Keratinocyte (primary cell): ENCODE data around the gene DPP7. TPM values are rescaled to one million over a fixed set of nuclear protein-coding genes. Genes with fewer than 3 reads are reported as not detected.

Source experiments
- DNase-seq: peaks from one replicate; pipeline ENCODE4 v3.0.0-alpha.2; 2011; ENCODE audit warnings: low read depth, missing footprints, low spot score
- FAIRE-seq: peaks from 2 replicates; lab custom pipeline; 2011; peaks lifted over from hg19 to GRCh38; lab: Jason Lieb, UNC
- H2AFZ ChIP-seq: 2 replicates; pipeline ENCODE4 v1.6.0; 2012; ENCODE audit warnings: low read length, control low read depth, inconsistent platforms; ENCODE audit not compliant: control insufficient read depth
- H3K27ac ChIP-seq: 2 replicates; pipeline ENCODE4 v1.5.1; 2011; ENCODE audit warnings: low read length; ENCODE audit not compliant: control insufficient read depth, insufficient read depth
- H3K27me3 ChIP-seq: 3 replicates; pipeline ENCODE4 v1.6.0; 2011; ENCODE audit warnings: low read length; ENCODE audit not compliant: control insufficient read depth, insufficient read depth; ENCODE audit errors: extremely low read depth
- H3K36me3 ChIP-seq, 2 experiments: 2 replicates in 1 of 2; 3 replicates in 1 of 2; pipeline ENCODE4 v1.5.1; 2011; ENCODE audit warnings: low read length in 2 of 2, mild to moderate bottlenecking in 1 of 2; ENCODE audit not compliant: control insufficient read depth in 2 of 2, insufficient read depth in 2 of 2; ENCODE audit errors: extremely low read depth in 1 of 2
- H3K4me1 ChIP-seq: 3 replicates; pipeline ENCODE4 v1.5.1; 2011; ENCODE audit warnings: low read length; ENCODE audit not compliant: control insufficient read depth, insufficient read depth; ENCODE audit errors: extremely low read depth
- H3K4me2 ChIP-seq: 3 replicates; pipeline ENCODE4 v1.6.0; 2011; ENCODE audit warnings: low read depth, low read length; ENCODE audit not compliant: control insufficient read depth, insufficient read depth; ENCODE audit errors: extremely low read depth
- H3K4me3 ChIP-seq, 3 experiments: fragments of 200-600 bp in 1 of 3; sonication (generic) in 1 of 3; 2 replicates in 2 of 3; 3 replicates in 1 of 3; pipeline ENCODE4 v1.5.1; 2011 to 2016; ENCODE audit warnings: low read length in 3 of 3, mild to moderate bottlenecking in 3 of 3, control low read depth in 2 of 3, inconsistent platforms in 1 of 3, low read depth in 1 of 3, mixed read lengths in 1 of 3, mixed run types in 1 of 3, moderate library complexity in 1 of 3; ENCODE audit not compliant: control insufficient read depth in 2 of 3, insufficient read depth in 2 of 3; ENCODE audit errors: extremely low read depth in 1 of 3
- H3K79me2 ChIP-seq: 2 replicates; pipeline ENCODE4 v1.6.0; 2012; ENCODE audit warnings: low read length; ENCODE audit not compliant: control insufficient read depth, insufficient read depth
- H3K9ac ChIP-seq: 3 replicates; pipeline ENCODE4 v1.6.0; 2011; ENCODE audit warnings: low read length; ENCODE audit not compliant: control insufficient read depth, insufficient read depth; ENCODE audit errors: extremely low read depth
- H3K9me1 ChIP-seq: 3 replicates; pipeline ENCODE4 v1.6.0; 2011; ENCODE audit warnings: low read length; ENCODE audit not compliant: control insufficient read depth, insufficient read depth; ENCODE audit errors: extremely low read depth
- H3K9me3 ChIP-seq: 2 replicates; pipeline ENCODE4 v1.5.1; 2012; ENCODE audit warnings: low read depth, low read length; ENCODE audit not compliant: control insufficient read depth
- H4K20me1 ChIP-seq: 3 replicates; pipeline ENCODE4 v1.6.0; 2011; ENCODE audit warnings: low read length; ENCODE audit not compliant: control insufficient read depth, insufficient read depth; ENCODE audit errors: extremely low read depth
- CTCF ChIP-seq, 3 experiments: IDR thresholded peaks in 1 of 3; conservative IDR thresholded peaks in 1 of 3; optimal IDR thresholded peaks in 1 of 3; 2 replicates in 2 of 3; 3 replicates in 1 of 3; pipeline versions ENCODE3 to v1.5.1; 2011; ENCODE audit warnings: low read length in 3 of 3, mild to moderate bottlenecking in 3 of 3, moderate library complexity in 2 of 3, control low read depth in 1 of 3, inconsistent platforms in 1 of 3; ENCODE audit not compliant: insufficient read depth in 2 of 3; ENCODE audit errors: extremely low read depth in 1 of 3
- EZH2 ChIP-seq: IDR thresholded peaks from one replicate; pipeline ENCODE4 v1.6.1; 2012; ENCODE audit warnings: inconsistent platforms, mild to moderate bottlenecking, low read length, moderate library complexity
- dilution Hi-C: fragments of 300-500 bp; cut with MboI; formaldehyde crosslinking; loops from one replicate; pipeline ENCODE4 v1.7.0; 2020; ENCODE audit warnings: low sequenced_read_pairs; ENCODE audit not compliant: extremely low pct_ligation_motif_present
- polyA plus RNA-seq, 5 experiments: library from polyadenylated mRNA; depleted of rRNA in 3 of 5; stranded (reverse) in 3 of 5; stranded (forward) in 1 of 5; unstranded in 1 of 5; fragments of >200 nt; gene quantifications; 1 replicate in 1 of 5; 2 replicates in 3 of 5; 3 replicates in 1 of 5; pipeline versions ENCODE4 v1.2.1 to v1.2.3, GENCODE V29; 2011 to 2012; ENCODE audit warnings: missing spikeins in 2 of 5, low read depth in 1 of 5, low replicate concordance in 1 of 5

The DPP7 gene
- polyA plus RNA-seq, 1 donor (not counting 4 experiments of a cell fraction or from before 2014, with no cell fraction given) = 35.3 TPM

DNA sequence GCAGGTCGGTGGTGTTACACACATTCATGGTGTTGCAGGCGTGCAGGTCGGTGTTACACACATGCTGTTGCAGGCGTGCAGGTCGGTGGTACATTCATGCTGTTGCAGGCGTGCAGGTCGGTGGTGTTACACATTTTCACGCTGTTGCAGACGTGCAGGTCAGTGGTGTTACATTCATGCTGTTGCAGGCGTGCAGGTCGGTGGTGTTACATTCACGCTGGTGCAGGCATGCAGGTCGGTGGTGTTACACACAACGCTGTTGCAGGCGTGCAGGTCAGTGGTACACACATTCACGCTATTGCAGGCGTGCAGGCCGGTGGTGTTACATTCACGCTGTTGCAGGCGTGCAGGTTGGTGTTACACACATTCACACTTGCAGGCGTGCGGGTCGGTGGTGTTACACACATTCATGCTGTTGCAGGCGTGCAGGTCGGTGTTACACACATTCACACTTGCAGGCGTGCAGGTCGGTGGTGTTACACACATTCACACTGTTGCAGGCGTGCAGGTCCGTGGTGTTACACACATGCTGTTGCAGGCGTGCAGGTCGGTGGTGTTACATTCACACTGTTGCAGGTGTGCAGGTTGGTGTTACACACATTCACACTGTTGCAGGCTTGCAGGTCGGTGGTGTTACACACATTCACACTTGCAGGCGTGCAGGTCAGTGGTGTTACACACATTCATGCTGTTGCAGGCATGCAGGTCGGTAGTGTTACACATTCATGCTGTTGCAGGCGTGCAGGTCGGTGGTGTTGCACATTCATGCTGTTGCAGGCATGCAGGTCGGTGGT, 11.1 kb downstream of the DPP7 start:
- TF ChIP-seq EZH2 = no peak
- no peak for TF ChIP-seq CTCF (optimal IDR thresholded peaks at IDR 0.05 in 1 of 3, IDR thresholded peaks at IDR 0.05 in 1 of 3, conservative IDR thresholded peaks at IDR 0.05 in 1 of 3; ENCODE audit: extremely low read depth in 1 of 3, insufficient read depth in 2 of 3, low read length in 3 of 3)

DNA sequence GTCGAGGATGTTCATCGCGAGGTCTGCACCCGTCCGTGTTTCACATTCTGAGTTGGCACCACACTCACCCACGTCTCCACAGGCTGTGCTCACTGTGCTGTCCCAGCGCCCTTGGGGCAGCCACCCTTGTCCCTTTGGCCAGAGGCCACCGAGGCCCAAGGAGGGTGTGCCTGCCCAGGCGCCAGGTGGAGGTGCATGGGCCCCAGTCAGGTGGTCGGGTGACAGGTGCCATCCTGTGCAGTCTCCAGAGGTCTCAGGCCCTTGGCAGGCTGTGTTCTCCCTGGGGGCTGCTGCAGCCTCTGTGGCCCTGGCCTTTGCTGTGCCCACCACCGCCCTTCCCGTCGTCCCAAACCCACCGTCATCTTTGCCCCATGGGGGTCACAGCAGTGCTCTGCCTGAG, 15.3 kb downstream of the DPP7 start:
- no peaks in the 10 kb centered on the region for H3K4me1 ChIP-seq
- H4K20me1 ChIP-seq = no peaks in the 10 kb centered on the region
- no peaks in the 10 kb centered on the region for H3K9me1 ChIP-seq
- no peak overlapping the region for H3K27ac ChIP-seq
- no peak overlapping the region for H2AFZ ChIP-seq
- dilution Hi-C loops = no loop called here
- H3K36me3 ChIP-seq = peaks cover 34 to 53% of the 10 kb centered on the region in 2 experiments
- DNase-seq = no peak
- H3K4me2 ChIP-seq = no peak overlapping the region
- H3K9ac ChIP-seq = no peak overlapping the region
- H3K9me3 ChIP-seq = peaks cover 17% of the 10 kb centered on the region
- H3K4me3 ChIP-seq = no peak overlapping the region
- peaks cover 4% of the 10 kb centered on the region for H3K79me2 ChIP-seq
- no peaks in the 10 kb centered on the region for H3K27me3 ChIP-seq
- TF ChIP-seq EZH2 (no peak), CTCF (optimal IDR thresholded peaks at IDR 0.05 in 1 of 3, IDR thresholded peaks at IDR 0.05 in 1 of 3, conservative IDR thresholded peaks at IDR 0.05 in 1 of 3; ENCODE audit: extremely low read depth in 1 of 3, insufficient read depth in 2 of 3, low read length in 3 of 3) (no peak)
- no peak for FAIRE-seq

More for the DNA sequence above, 11.1 kb downstream of the DPP7 start:
- H3K9me1 ChIP-seq = no peaks in the 10 kb centered on the region
- no peaks in the 10 kb centered on the region for H4K20me1 ChIP-seq
- no peaks in the 10 kb centered on the region for H3K27me3 ChIP-seq
- H3K4me2 ChIP-seq = no peak overlapping the region
- no peak for FAIRE-seq
- H3K36me3 ChIP-seq = peaks cover 27 to 40% of the 10 kb centered on the region in 2 experiments
- no peak overlapping the region for H3K9ac ChIP-seq
- H3K4me3 ChIP-seq = no peak overlapping the region
- DNase-seq = no peak
- H3K9me3 ChIP-seq = peaks cover 17% of the 10 kb centered on the region
- H3K27ac ChIP-seq = no peak overlapping the region
- dilution Hi-C loops = no loop called here
- H3K79me2 ChIP-seq = peaks cover 4% of the 10 kb centered on the region
- H2AFZ ChIP-seq = no peak overlapping the region
- no peaks in the 10 kb centered on the region for H3K4me1 ChIP-seq
